ENCODE measurements around the gene PRPF31. TPM values are rescaled to one million over a fixed set of nuclear protein-coding genes. Genes with fewer than 3 reads are reported as not detected.

Gene PRPF31
- polyA plus RNA-seq, 1 experiment: 28.7 TPM

DNA sequence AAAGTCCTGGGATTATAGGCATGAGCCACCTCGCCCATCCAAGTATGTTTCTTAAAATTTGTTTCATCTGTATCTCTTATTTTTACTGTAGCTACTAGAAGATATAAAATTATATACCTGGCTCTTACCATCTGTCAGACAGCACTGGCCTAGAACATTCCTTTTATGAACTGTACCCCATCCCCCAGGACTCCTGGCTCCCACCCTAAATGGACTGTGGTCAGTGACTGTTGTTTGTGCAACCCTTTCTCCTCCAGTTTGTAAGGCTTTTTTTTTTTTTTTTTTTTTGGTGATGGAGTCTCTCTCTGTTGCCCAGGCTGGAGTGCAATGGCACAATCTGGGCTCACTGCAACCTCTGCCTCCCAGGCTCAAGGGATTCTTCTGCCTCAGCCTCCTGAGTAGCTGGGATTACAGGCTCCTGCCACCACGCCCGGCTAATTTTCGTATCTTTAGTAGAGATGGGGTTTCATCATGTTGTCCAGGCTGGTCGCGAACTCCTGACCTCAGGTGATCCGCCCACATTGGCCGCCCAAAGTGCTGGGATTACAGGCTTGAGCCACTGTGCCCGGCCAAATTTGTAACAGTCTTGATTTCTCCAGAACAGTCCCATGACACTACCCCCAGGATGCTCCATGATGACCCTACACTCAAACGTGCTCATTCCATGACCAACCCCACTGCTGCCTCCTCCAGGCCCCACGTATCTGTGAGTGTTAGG, 10.4 kb upstream of the PRPF31 start:
- TF ChIP-seq, protein P1, sequence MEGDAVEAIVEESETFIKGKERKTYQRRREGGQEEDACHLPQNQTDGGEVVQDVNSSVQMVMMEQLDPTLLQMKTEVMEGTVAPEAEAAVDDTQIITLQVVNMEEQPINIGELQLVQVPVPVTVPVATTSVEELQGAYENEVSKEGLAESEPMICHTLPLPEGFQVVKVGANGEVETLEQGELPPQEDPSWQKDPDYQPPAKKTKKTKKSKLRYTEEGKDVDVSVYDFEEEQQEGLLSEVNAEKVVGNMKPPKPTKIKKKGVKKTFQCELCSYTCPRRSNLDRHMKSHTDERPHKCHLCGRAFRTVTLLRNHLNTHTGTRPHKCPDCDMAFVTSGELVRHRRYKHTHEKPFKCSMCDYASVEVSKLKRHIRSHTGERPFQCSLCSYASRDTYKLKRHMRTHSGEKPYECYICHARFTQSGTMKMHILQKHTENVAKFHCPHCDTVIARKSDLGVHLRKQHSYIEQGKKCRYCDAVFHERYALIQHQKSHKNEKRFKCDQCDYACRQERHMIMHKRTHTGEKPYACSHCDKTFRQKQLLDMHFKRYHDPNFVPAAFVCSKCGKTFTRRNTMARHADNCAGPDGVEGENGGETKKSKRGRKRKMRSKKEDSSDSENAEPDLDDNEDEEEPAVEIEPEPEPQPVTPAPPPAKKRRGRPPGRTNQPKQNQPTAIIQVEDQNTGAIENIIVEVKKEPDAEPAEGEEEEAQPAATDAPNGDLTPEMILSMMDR (IDR thresholded peaks at IDR 0.05; ENCODE audit: low read depth, low read length): no peak
- H3K9me3 ChIP-seq (ENCODE audit: control insufficient read depth, insufficient read depth, low read length): peaks cover 3% of the 10 kb centered on the region; the same call in 1 of the 2 replicates
- DNase-seq (ENCODE audit: low read depth, low spot score): no peak
- no peak overlapping the region for H3K4me3 ChIP-seq (ENCODE audit: low read depth, low read length)
- no peak overlapping the region for H3K27ac ChIP-seq (ENCODE audit: low read depth, low read length)
- ChIA-PET POLR2A (no interaction called here), CTCF (interaction anchor here (0.7 kb wide), 1 partner anchor 88 kb away, joined by 4 read pairs; no protein-coding TSS in a partner anchor)
- no peaks in the 10 kb centered on the region for H3K27me3 ChIP-seq (ENCODE audit: control insufficient read depth, insufficient read depth, low read length)

DNA sequence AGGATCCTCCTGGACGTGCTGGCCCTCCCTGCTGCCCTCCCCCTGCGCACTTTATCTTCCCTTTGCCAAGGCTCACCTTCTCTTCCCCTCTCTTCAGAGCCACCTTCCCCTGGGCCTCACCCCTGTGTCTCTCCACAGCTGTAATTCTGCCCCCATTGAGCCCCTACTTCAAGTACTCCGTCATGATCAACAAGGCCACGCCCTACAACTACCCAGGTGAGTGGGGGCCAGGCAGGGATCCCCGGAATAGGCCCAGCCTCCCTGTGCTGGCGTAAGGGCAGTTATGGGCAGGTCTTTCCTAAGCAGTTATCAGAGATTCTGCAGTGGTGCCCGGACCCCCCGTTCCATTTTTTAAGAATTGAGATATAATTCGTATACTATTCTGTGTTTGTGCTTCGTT, 9.8 kb upstream of the PRPF31 start:
- CTCF ChIA-PET: no interaction called here
- TF ChIP-seq, protein P1 (IDR thresholded peaks at IDR 0.05; ENCODE audit: low read depth, low read length): no peak
- H3K4me3 ChIP-seq (ENCODE audit: low read depth, low read length): no peak overlapping the region
- H3K27ac ChIP-seq (ENCODE audit: low read depth, low read length): no peak overlapping the region
- H3K9me3 ChIP-seq (ENCODE audit: control insufficient read depth, insufficient read depth, low read length): peaks cover 3% of the 10 kb centered on the region; the same call in 1 of the 2 replicates
- POLR2A ChIA-PET: interaction anchor here (1.2 kb wide), 1 partner anchor 10 kb away, joined by 3 read pairs; the partner anchor contains the start of genes PRPF31 and TFPT
- DNase-seq (ENCODE audit: low read depth, low spot score): no peak
- H3K27me3 ChIP-seq (ENCODE audit: control insufficient read depth, insufficient read depth, low read length): no peaks in the 10 kb centered on the region

DNA sequence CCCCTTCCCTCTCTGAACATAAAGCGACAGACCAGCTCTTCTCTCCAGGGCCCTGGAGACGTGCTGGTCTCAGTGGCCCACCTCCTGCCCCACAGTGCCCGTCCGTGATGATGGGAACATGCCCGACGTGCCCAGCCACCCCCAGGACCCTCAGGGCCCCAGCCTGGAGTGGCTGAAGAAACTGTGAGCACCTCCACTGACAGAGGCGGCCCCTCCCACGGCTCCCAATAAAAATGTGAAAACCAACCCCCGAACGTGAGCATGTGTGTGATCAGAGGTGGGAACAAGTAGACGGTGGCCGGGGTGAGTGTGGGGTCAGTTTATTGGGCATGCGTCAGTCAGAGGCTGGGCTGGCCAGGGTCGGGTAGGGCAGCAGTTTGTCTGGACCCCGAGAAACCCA, 8.8 kb upstream of the PRPF31 start:
- Histone ChIP-seq H3K9me3 (ENCODE audit: control insufficient read depth, insufficient read depth, low read length) (peaks cover 3% of the 10 kb centered on the region; the same call in 1 of the 2 replicates), H3K27me3 (ENCODE audit: control insufficient read depth, insufficient read depth, low read length) (no peaks in the 10 kb centered on the region), H3K4me3 (ENCODE audit: low read depth, low read length) (no peak overlapping the region), H3K27ac (ENCODE audit: low read depth, low read length) (no peak overlapping the region)
- no peak for DNase-seq (ENCODE audit: low read depth, low spot score)
- TF ChIP-seq, protein P1 (IDR thresholded peaks at IDR 0.05; ENCODE audit: low read depth, low read length): no peak
- CTCF ChIA-PET: no interaction called here
- POLR2A ChIA-PET: interaction anchor here (1.2 kb wide), 1 partner anchor 9 kb away, joined by 3 read pairs; the partner anchor contains the start of genes PRPF31 and TFPT

DNA sequence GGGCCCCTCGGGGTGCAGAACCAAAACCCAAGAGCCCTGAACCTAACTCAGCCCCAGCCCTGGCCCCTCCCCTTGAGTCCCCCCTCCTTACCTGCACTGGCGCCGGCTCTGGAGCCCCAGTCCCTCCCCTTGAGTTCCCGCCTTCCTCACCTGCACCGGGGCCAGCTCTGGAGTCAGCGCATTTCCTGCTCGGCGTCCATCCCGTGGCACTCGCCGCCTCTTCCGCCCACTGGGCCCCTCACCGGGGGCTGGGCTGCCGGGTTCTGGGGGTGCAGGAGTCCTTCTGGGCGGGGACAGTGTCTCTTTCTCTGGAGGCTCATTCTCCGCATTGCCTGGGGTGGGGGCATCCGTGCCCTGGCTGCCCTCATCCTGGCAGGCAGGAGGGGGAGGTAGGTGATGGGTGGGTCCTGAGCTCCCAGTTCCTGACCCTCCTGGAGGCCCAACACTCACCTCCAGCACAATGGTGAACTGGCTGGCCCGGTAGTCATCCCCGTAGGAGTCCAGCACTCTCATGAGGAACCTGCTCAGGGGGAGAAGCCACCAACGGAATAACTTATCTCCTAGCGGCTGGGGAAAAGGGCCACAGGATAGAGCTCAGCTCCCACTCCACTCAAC, 7.6 kb upstream of the PRPF31 start:
- Histone ChIP-seq H3K27me3 (ENCODE audit: control insufficient read depth, insufficient read depth, low read length) (no peaks in the 10 kb centered on the region), H3K4me3 (ENCODE audit: low read depth, low read length) (no peak overlapping the region), H3K27ac (ENCODE audit: low read depth, low read length) (no peak overlapping the region), H3K9me3 (ENCODE audit: control insufficient read depth, insufficient read depth, low read length) (peaks cover under 1% of the 10 kb centered on the region; the same call in 1 of the 2 replicates)
- no peak for DNase-seq (ENCODE audit: low read depth, low spot score)
- TF ChIP-seq, protein P1 (IDR thresholded peaks at IDR 0.05; ENCODE audit: low read depth, low read length): no peak
- POLR2A ChIA-PET: interaction anchor here (2.2 kb wide), 1 partner anchor 29 kb away, joined by 6 read pairs; the partner anchor contains the start of gene CNOT3
- CTCF ChIA-PET: no interaction called here

DNA sequence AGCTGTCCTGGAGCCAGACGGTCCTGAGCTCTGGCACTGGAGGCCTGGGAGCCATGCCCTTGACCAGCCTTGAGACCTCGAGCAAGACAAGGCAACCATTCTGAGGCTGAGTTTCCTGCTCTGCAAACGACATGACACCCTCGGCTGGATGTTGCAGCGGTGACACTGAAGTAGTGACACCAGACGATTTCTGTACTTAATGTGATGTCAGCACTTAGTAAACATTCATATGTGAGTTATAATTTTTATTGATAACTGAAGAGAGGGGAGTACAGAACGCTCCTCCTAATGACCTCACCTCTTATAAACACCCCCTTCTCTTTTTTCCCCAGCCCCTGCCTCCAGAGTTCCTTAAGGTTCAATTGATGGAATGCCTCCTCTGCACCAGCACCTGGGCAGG, 7.1 kb upstream of the PRPF31 start:
- ChIA-PET CTCF (no interaction called here), POLR2A (interaction anchor here (2.2 kb wide), 1 partner anchor 29 kb away, joined by 6 read pairs; the partner anchor contains the start of gene CNOT3)
- H3K9me3 ChIP-seq (ENCODE audit: control insufficient read depth, insufficient read depth, low read length): no peaks in the 10 kb centered on the region
- H3K27ac ChIP-seq (ENCODE audit: low read depth, low read length): no peak overlapping the region
- H3K27me3 ChIP-seq (ENCODE audit: control insufficient read depth, insufficient read depth, low read length): no peaks in the 10 kb centered on the region
- TF ChIP-seq, protein P1 (IDR thresholded peaks at IDR 0.05; ENCODE audit: low read depth, low read length): no peak
- DNase-seq (ENCODE audit: low read depth, low spot score): no peak
- H3K4me3 ChIP-seq (ENCODE audit: low read depth, low read length): no peak overlapping the region

Measured in AG04450 (cell line).